ENCODE data around the gene INVS. TPM values are rescaled to one million over a fixed set of nuclear protein-coding genes. Genes with fewer than 3 reads are reported as not detected.
"Not testable (repeated sequence)": the region's sequence is repeated elsewhere in the genome, so short reads cannot be mapped to it uniquely, and the experiment has no call there.

Gene INVS
- total RNA-seq, 2 experiments from 2014 or later, result 10.5 to 12.1 TPM

DNA sequence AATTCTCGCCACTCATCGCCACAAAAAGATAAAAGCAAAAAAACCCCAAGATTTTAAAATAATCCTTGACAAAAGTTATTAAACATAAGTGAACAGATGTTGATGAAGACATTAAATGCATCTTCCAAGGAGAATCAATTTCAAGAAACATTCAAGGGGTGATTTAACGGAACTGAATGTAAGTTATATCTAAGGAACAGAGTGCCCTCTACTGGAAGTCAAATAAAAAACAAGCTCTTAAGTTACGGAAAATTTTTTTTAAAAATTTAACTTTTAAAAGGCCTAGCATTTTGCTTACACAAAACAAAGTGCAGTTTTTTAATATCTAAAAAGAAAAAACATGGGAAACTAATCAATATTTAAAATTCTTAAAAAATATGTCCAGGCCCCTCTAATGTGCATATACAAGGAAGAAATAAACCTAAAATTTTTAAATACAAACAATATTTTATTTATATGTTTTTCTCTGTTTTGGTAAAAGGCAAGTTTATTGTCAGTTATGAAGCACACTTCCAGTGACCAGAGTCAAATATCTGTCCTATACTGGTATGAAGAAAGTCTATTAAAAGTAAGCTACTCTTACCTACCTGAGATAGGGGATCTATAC, 225.7 kb downstream of the INVS start:
- no peak overlapping the region for H3K4me3 Mint-ChIP-seq
- peaks cover 8% of the 10 kb centered on the region for H3K4me1 Mint-ChIP-seq (ENCODE audit: low read depth)
- no peak for DNase-seq
- intact Hi-C loops (cut with micrococcal nuclease), result loop anchor here (1.0 to 10.0 kb wide), 5 partner anchors 220 to 1140 kb away; partner anchors contain the start of gene NR4A3
- ChIA-PET POLR2A (interaction anchor here (0.6 kb wide), 1 partner anchor 27 kb away, joined by 3 read pairs; the partner anchor contains the start of gene TEX10), CTCF (interaction anchor here (0.6 to 2.8 kb wide), 29 partner anchors 8 to 1058 kb away, joined by 3 to 19 read pairs (median 3); partner anchors contain the start of gene TEX10)
- H3K27me3 Mint-ChIP-seq, result no peaks in the 10 kb centered on the region
- peaks cover 27% of the 10 kb centered on the region for H3K36me3 Mint-ChIP-seq
- no peak overlapping the region for H3K27ac Mint-ChIP-seq
- H3K9me3 Mint-ChIP-seq, result no peaks in the 10 kb centered on the region

DNA sequence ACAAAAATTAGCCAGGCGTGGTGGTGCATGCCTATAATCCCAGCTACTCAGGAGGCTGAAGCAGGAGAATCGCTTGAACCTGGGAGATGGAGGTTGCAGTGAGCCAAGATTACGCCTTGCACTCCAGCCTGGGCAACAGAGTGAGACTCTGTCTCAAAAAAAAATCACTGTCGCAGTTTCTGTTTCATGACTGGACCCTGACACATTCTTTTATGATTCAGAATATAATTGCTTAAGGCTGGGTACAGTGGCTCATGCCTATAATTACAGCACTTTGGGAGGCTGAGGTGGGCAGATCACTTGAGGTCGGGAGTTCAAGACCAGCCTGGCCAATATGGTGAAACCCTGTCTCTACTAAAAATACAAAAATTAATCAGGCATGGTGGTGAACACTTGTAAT, 239.7 kb downstream of the INVS start:
- peaks cover 12% of the 10 kb centered on the region for H3K4me1 Mint-ChIP-seq (ENCODE audit: low read depth)
- H3K4me3 Mint-ChIP-seq; POLR2A ChIA-PET; DNase-seq; H3K27ac Mint-ChIP-seq; H3K9me3 Mint-ChIP-seq; intact Hi-C loops (cut with micrococcal nuclease); H3K27me3 Mint-ChIP-seq: not testable (repeated sequence)
- peaks cover 23% of the 10 kb centered on the region for H3K36me3 Mint-ChIP-seq
- CTCF ChIA-PET, result interaction anchor here (1.2 to 4.3 kb wide), 3 partner anchors 8 to 16 kb away, joined by 3 to 19 read pairs (median 17); no protein-coding TSS in a partner anchor

DNA sequence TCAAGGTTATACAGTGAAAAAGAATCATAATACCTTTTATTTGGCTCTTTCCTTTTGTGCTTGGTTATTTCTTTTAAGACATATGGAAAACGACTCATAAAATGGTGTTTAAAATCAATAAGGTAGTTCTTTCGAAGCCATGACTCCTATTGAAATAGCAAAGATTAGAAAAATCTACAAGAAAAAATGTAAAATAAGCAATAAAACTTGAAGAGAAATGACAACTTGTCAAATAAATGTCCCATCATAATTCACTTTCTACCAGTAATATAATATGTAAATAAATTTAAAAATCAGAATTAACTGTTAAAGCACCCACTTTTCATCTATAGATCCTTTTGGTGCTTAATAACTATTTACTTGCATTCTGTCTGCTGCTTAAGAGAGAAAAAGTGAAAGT, 241.2 kb downstream of the INVS start:
- H3K4me3 Mint-ChIP-seq, result no peak overlapping the region
- no peaks in the 10 kb centered on the region for H3K9me3 Mint-ChIP-seq
- POLR2A ChIA-PET, result no interaction called here
- intact Hi-C loops (cut with micrococcal nuclease), result no loop called here
- no peaks in the 10 kb centered on the region for H3K27me3 Mint-ChIP-seq
- DNase-seq, result no peak
- H3K36me3 Mint-ChIP-seq, result peaks cover 23% of the 10 kb centered on the region
- no peak overlapping the region for H3K27ac Mint-ChIP-seq
- CTCF ChIA-PET, result no interaction called here
- H3K4me1 Mint-ChIP-seq (ENCODE audit: low read depth), result peaks cover 13% of the 10 kb centered on the region

DNA sequence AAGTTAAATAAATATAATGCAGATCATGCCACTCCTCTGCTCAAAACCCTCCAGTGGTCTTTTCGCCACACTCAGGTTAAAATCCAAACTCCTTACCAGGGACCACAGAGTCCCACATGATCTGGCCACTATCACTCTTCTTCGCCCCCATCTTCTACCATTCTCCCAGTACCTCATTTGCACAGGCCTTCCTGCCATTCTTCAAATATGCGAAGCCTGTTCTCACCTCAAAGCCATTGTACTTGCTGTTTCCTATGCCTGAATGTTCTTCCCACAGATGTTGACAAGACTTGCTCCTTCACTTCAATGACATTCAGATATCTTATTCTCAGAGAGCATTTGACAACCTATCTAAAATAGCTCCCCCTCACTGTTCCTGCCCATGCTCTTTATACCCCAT, 242.8 kb downstream of the INVS start:
- Mint-ChIP-seq H3K9me3 (no peaks in the 10 kb centered on the region), H3K27ac (no peak overlapping the region), H3K4me1 (ENCODE audit: low read depth) (peaks cover 21% of the 10 kb centered on the region), H3K36me3 (peaks cover 35% of the 10 kb centered on the region), H3K4me3 (no peak overlapping the region), H3K27me3 (no peaks in the 10 kb centered on the region)
- DNase-seq, result no peak
- POLR2A ChIA-PET, result no interaction called here
- CTCF ChIA-PET, result interaction anchor here (2.4 kb wide), 1 partner anchor 17 kb away, joined by 10 read pairs; no protein-coding TSS in a partner anchor
- intact Hi-C loops (cut with micrococcal nuclease), result no loop called here

DNA sequence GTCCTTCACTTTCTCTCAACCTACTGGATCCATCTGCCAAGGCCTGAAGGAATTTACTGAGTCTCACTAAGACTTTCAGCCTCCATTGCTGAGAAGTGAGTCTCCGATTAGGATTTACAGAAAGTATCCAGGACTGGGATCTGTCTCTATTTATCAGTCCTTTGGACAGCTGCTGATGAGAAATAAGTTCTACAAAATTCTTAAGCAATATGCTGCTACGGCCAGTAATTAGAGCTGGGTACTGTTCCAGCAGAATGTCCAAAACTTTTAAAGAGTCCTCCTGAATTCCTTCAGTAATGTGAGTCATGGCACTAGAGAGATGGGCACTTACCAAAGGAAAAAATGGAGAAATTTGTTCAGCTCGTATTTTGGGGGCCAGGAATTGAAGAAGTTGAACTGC, 247.8 kb downstream of the INVS start:
- intact Hi-C loops (cut with micrococcal nuclease), result no loop called here
- CTCF ChIA-PET, result interaction anchor here (0.9 kb wide), 1 partner anchor 22 kb away, joined by 3 read pairs; no protein-coding TSS in a partner anchor
- Mint-ChIP-seq H3K9me3 (no peaks in the 10 kb centered on the region), H3K4me1 (ENCODE audit: low read depth) (peaks cover 48% of the 10 kb centered on the region), H3K27me3 (no peaks in the 10 kb centered on the region), H3K36me3 (peaks cover 24% of the 10 kb centered on the region), H3K27ac (no peak overlapping the region), H3K4me3 (no peak overlapping the region)
- POLR2A ChIA-PET, result no interaction called here
- DNase-seq, result no peak

DNA sequence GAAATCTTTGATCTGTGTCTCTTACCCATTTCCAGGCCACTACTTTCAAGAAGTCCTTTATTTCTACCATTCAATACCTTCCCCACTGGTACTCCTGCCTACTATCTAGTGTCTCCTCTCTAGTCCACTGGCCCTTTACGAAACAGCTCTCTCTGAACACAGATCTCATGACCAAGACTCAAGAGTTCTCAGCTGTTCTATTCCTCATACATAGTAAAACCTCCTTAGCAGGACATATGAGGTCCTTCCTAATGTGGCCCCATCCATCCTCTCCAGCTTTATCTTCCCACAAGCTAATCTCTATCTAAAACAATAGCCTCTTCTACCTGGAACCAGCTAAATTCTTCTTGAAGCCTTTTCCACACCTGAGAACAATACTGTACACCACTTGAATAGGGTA, 251.1 kb downstream of the INVS start:
- ChIA-PET CTCF (interaction anchor here (1.1 to 1.7 kb wide), 2 partner anchors 25 kb away, joined by 3 to 5 read pairs; no protein-coding TSS in a partner anchor), POLR2A (no interaction called here)
- Mint-ChIP-seq H3K27ac (no peak overlapping the region), H3K4me3 (no peak overlapping the region), H3K36me3 (peaks cover 26% of the 10 kb centered on the region), H3K9me3 (no peaks in the 10 kb centered on the region), H3K27me3 (no peaks in the 10 kb centered on the region), H3K4me1 (ENCODE audit: low read depth) (peaks cover 57% of the 10 kb centered on the region)
- no peak for DNase-seq
- intact Hi-C loops (cut with micrococcal nuclease), result loop anchor here (5.0 kb wide), 1 partner anchor 528 kb away; the partner anchor contains the start of gene NR4A3

Other genes with a start within 250 kb of the INVS start
- gene STX17, start 192.6 kb upstream of the INVS start, total RNA-seq, result 10 to 100 TPM; 30.6 to 36.1 TPM
- 10 to 100 TPM; 14.5 to 14.8 TPM for gene ERP44, start 243 bp upstream of the INVS start, total RNA-seq

Measured in activated CD4-positive, alpha-beta memory T cell treated with anti-CD3 and anti-CD28 coated beads for 36 hours (primary cell).